NB4 (cell line): ENCODE results near the gene INTS15.

Experiments used
- CTCF ChIP-seq: IDR thresholded peaks from one replicate; pipeline ENCODE4 v1.5.1; 2012; ENCODE audit warnings: low read depth, low read length
- MAX ChIP-seq: IDR thresholded peaks from 2 replicates; pipeline ENCODE4 v1.6.1; 2011; ENCODE audit warnings: low read depth, low read length
- POLR2A ChIP-seq: IDR thresholded peaks from 2 replicates; pipeline ENCODE4 v1.6.1; 2011; ENCODE audit warnings: mild to moderate bottlenecking; ENCODE audit not compliant: insufficient read length; ENCODE audit errors: extremely low read depth

DNA sequence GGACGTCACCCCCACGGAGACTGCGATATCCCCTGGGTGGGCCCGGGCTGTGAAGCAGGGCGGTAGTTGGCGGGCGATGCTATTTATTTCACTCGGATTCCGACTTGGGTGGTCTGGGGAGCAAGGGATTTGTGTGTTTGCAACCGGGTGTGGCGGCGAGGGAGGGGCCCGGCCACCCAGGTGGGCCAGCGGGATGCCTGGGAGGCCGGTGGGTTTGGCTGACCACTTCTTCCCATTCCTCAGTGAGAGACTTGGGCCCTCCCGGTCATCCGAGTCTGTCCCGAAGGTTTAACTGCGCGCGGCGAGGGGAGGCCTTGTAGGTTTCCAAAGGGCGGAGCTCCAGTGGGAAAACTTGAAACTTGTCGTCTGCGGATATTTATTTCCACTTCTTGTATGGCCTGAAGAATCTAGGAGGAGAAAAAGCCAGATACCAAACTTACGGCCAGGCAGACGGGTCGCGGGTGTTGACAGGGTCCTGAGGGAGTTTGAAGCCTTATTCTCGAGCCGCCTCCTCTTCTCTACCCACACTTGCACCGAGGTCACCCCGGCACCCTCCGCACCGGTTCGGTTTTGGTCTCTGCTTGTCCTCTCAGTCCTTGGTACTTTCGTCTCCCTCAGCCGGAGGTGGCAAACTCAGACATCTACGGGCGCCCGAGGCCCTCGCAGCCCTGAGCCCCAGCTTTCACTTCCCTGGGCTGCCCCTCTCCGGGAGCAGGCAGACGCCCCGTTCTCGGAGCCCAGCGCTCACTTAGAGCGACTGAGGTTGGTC lies 65.2 kb downstream of the INTS15 start:
- no peak for TF ChIP-seq CTCF
- no peak for TF ChIP-seq MAX
- TF ChIP-seq POLR2A, result no peak
